Central memory CD4-positive, alpha-beta T cell (primary cell): ENCODE measurements around the gene FUNDC2.
A peak's percentile ranks its signal among the peaks of the same experiment; 100 is the strongest.
"Not testable (repeated sequence)": the region's sequence is repeated elsewhere in the genome, so short reads cannot be mapped to it uniquely, and the experiment has no call there.

Experiments
- DNase-seq: peaks from one replicate; pipeline ENCODE4 v3.0.0; 2022
- total RNA-seq, 3 experiments: gene quantifications; one replicate each; lab custom pipeline; 2026; lab: John Stamatoyannopoulos, UW

Gene FUNDC2, protein sequence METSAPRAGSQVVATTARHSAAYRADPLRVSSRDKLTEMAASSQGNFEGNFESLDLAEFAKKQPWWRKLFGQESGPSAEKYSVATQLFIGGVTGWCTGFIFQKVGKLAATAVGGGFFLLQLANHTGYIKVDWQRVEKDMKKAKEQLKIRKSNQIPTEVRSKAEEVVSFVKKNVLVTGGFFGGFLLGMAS
- 24.3 to 85.4 (median 48.4) reads per million in 3 experiments for total RNA-seq

DNA sequence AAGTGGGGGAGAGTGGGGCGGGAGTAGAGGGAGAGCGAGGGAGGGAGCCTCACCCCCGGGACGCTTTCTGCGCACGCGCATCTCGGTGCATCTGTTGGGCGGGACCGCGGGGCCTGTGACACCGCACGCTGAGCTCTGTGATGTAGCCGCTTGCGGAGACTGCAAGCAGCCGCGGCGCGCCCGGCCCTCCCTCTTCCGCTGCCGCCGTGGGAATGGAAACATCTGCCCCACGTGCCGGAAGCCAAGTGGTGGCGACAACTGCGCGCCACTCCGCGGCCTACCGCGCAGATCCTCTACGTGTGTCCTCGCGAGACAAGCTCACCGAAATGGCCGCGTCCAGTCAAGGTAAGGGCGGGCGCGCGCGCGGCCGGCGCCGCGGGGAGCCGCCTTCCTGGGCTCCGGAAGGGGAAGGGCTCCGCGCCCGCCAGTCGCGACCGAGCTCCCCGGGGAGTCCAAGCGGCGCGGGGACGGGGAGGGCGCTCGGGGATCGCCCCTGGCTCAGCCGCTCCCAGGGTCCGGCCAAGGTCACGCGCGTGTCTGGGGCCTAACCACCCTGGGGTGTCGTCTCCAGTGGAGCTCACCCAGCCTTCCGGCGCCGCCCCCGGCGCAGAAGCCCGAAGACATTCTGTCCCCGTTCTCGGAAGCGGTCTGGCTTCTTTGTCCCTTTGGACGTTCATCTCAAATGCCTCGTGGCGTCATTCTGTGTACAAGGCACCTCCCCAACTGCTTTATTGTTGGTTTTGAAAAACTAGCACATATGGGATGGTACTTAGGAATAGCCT is at the start of gene FUNDC2:
TSS of gene FUNDC2 (plus strand) at position 118 of the 782 bp plus-strand sequence. CDS start at position 213, 95 bp downstream.
- DNase-seq, result peak; percentile 95

DNA sequence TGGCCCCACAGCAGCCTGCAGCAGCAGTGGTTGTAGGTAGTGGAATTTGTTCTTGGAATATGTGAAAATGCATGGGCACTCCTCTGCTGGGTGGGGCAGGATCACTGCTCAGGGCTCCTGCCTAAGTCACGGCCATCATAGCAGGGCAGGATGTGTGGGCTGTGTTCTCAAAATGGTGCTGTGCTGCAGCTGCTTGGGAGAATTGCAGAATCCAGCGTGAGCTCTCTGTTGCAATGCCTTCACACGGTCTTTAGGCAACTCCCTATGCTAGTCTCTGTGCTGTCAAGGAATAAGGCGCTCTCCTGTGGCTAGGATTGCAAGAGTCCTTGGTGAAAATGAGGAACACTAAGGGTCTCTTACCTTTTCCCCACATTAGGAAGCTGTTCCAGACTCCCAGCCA is 47.0 kb upstream of the FUNDC2 start:
- no peak for DNase-seq

DNA sequence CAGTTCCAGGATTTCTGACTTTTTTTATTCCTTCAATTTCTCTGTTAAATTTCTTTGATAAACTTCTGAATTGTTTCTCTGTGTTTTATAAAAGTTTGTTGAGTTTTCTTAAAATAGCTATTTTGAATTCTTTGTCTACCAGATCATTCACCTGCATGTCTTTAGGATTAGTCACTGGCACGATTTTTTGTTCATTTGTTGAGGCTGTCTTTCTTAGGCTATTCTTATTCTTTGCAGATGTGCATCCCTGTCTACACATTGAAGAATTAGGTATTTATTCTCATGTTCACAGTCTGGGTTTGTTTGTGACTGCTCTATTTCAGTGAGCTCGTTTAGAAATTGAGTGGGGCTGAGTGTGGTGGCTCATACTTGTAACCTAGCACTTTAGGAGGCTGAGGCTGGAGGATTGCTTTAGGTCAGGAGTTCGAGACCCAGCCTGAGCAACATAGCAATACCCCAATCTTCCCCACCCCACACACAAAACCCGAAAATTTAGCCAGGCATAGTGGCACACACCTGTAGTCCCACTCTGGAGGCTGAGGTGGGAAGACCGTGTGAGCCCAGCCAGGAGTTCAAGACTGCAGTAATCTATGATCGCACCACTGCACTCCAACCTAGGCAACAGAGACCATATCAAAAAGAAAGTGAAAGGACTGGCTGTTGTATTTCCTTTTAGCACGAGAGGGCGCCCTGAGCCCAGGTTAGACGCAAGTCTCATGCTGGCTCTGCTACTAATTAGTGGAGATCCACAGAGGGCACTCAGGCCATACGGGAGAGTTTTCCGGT is 46.1 kb upstream of the FUNDC2 start:
- peak; percentile 68 for DNase-seq

DNA sequence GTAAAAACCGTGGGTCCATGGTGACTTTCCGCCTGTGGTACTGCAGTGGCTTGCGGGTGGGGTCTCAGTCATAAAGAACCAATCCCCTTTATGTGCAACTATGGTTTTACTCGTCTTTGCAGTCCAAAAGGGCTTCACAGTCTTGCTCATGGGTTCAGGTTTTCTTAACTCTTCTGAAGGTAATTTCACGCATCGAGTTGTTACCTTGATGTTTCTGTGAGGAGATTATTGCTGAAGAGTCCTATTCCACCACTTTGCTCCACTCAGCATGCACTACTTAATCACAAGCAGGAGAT is 45.6 kb upstream of the FUNDC2 start:
- DNase-seq, result no peak

DNA sequence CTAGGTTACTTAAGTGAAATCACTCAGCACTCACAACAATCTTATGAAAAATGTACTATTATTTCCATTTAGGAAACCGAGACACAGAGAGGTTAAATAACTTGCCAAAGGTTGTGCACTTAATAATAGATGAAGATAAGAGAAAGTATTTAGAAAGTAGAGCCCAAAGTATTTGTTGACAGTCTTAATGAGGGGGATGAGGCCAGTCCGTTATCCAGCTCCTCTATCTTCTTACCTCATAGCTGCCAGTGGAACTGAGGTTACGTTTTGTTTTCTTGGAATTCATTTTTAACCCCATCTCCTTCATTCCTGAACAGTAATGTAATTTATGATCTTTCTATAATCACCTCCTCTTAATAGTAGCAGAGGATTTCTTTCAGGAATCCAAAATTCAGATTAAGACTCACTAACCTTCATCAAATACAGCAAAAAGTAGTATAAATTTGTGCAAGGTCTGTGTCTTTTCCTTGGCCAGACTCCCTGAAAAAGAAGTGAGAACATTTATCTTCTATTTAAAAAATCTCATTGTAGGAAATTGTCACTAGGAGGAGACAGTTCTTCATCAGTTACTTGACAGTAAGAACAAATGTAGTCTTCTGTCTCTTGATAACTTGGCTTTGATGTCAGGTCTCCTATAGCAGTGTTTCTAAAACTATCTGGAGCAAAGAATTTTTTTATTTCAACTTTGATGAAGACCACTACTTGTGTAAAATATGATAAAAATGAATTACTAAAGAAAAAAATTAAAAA is 39.6 kb upstream of the FUNDC2 start:
- no peak for DNase-seq

DNA sequence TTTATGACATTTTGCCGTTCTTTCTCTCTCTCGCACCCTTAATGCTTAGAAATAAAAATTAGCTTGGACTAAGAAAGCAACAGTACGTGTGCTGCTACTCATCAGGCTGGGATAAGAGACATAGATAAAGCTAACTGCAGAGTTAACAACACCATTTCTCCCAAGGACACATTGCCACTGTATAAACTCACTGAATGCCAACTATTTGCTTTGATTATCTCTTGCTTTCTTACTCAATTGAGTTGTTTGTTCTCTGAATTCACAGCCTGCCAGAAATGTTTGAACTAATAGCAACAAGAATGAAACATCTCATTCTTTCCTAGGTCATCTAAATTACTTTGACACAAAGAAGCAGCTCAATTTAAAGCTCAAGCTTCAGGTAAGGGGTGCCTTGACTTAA is 38.7 kb upstream of the FUNDC2 start:
- DNase-seq, result no peak

DNA sequence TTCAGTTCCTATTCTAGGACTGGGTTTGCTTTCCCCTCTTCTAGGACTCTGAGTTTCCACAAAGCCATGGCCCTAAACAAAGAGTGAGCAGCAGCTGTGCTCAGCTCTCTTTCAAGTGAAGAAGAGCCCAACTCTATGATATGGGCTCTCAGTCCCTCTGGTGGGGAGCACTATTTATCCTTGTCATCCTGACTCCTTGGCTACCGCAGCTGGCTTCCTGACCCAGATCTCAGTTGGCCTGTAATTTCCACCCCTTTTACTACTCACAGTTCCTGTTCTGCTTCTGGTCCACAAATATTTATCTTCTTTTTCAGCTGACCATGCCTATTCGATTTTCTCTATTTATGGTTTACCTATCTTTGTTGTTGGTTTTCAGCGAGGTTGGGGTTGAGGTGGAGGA is 37.9 kb upstream of the FUNDC2 start:
- no peak for DNase-seq

DNA sequence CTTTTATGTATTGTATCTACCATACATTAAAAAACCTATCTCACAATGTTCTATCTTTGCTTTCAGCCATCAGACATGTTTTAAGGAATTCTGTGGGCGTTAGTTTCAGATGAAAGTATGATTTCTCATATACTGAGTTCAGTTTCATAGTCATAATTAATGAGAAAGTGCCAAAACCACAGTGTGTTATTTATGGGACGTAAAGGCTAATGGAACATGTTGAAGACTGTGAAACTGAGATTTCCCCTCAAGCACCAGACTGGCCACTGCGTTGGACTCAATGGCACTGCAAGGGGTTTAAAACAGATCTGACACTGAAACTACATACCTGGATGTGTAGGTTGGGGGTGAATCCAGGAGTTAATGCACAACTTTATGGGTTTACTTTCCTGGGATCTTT is 36.1 kb upstream of the FUNDC2 start:
- DNase-seq, result no peak

DNA sequence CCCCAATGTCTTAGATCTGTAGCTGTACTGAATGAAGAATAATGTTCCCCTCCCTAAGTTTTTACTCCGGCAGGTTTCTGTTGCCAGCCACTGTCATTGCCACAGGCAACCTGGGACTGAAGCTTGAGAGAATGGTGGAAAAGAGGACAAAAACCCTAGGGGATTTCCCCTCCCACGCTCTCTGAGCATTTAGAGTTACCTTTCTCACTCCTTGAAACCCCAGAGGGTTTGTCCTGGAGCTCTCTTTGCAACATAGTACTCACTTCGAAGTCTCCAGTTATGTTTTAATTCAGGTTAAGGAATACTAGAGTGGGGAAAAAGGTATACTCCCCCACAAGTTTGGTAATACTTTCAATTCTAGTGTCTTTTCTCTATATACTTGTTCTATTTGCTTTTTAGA is 35.6 kb upstream of the FUNDC2 start:
- DNase-seq, result no peak

DNA sequence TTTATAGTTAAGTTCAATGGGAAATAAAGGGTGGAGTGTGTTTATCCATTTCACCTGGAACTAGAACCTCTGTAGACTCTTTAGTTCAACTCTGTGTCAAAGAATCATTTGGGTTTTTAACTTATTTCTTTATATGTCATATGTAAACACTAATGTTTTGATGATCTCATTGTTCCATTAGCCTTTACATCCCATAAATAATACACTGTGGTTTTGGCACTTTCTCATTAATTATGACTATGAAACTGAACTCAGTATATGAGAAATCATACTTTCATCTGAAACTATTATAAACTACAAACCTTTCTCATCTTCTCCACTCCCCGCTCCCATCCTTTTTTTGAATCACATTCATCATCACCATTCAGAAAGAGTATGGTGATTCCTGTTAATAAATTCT is 35.2 kb upstream of the FUNDC2 start:
- DNase-seq, result no peak

DNA sequence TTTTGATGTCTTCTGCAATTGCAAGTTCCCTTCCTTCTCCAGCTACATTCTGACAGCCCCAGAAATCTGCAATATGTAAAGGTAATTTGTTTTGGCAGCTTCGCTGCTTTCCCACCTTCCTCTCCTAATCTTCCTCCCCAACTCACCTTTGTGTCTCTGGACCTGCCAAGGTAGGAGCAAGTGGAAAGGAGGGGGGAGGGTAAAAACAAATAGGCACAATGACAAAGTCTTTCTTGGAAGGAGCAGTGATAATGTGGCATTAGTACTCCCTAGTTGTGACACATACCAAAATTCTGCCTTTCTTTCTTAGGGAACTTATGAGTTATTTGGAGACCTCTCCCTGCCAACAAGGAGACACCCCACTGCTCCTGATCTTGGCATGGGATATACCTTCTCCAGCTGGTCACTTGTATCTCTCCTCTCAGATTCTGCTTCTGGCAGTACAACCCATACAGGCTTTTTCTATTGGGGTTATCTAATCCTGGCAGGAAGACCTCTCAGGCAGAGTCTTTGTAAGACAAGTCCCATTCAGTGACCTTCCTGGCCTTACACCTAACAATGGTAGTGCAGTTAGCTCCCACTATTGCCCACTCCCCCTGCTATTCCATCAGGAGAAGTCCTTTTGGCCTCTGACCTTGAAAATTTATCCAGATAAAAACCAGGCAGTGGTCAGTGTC is 28.3 kb upstream of the FUNDC2 start:
- no peak for DNase-seq

DNA sequence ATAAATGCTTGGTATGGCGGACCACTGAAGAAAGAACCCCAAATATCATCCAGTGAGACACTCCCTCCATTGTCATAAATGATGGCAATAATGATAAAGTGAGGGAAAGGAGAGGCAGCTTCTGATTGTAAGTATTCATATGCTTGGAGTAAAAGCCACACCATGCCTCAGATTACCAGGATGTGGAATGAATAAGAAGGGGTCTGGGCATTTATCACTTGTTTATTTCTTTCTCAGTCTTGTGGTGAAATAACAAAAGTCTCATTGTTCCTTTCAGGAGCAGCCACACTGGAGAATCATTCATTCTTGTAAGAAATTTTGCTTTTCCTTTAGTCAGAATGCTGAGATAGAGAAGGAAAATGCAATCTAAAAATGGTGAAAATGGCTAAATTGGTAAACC is 25.8 kb upstream of the FUNDC2 start:
- DNase-seq, result no peak

DNA sequence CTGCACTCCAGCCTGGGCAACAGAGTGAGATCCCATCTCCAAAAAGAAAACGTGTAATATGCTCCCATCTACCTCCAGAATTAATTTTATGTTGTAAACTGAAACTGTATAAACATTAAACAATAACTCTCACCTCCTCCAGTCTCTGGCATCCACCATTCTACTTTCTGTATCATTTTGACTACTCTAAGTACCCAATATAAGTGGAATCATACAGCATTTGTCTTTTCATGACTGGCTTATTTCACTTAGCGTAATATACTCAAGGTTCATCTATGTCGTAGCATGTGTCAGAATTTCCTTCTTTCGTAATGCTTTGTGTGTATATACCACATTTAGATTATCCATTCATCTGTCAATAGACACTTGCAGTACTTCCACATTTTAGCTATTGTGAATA is 24.8 kb upstream of the FUNDC2 start:
- DNase-seq, result no peak

DNA sequence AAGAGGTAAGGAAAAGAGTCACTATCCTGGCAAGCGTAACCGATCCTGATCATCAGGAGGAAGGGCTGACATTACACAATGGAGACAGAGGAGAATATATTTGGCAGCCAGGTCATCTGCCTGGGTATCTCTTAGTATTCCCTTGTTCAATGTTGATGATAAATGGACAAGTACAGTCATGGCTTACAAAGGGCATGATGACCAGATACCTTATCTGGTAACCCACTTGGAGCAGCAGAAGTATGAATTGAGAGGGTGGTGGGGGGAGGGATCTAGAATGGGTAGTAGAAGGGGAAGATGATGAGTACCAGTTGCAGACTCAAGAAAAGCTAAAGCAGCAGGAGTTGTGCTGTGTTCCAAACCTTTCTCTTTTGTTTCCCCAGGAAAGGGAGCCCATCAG is 21.5 kb upstream of the FUNDC2 start:
- no peak for DNase-seq

DNA sequence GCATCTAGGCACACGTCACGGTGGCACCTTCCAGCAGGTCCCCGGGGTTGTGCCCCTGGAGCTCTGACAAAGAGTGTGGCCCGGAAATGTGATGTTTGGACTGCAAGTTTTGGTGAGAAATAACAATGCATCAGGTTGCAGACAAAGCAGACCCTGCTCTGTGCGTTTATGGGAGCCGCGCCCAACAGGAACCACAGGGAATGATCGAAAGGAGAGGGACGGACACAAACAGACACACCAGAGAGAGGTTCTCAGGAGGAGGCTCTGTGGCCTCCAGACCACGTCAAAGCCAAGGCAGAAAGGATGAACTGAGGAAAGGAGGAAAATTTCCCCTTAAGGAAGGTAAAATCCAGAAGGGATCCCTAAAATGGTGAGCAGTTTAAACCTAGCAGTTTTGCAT is 20.3 kb upstream of the FUNDC2 start:
- not testable (repeated sequence) for DNase-seq

DNA sequence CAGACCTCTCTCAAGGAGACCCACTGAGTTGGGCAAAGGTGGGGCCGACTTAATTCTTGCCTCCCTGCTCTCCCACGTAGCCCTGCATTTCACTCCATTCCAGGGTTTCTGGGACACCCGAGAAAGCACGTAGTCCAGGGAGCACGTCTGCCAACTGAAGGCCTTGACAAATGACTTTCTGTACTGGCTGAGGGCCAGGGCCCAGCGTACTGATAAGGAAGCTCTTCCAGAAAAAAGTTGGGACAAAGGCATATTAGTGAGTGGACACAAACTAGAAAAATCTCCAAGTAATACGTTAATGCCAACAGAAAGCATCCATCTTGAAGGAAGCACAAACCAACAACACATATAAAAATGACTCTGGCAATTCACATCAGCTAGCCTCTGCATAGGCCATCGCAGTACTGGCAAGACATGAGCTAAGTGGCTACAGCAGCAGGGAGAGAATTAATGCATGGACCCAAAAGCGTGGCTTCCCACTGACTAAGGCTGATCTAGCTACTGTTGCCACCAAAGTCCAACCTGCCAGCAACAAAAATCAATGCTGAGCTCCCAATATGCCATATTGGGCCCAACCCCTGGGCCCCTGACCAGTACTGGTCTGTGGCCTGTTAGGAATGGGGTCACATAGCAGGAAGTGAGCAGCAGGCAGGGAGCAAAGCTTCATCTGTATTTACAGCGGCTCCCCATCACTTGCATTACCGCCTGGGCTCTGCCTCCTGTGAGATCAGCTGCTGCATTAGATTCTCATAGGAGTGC is 19.6 kb upstream of the FUNDC2 start:
- DNase-seq, result not testable (repeated sequence)

DNA sequence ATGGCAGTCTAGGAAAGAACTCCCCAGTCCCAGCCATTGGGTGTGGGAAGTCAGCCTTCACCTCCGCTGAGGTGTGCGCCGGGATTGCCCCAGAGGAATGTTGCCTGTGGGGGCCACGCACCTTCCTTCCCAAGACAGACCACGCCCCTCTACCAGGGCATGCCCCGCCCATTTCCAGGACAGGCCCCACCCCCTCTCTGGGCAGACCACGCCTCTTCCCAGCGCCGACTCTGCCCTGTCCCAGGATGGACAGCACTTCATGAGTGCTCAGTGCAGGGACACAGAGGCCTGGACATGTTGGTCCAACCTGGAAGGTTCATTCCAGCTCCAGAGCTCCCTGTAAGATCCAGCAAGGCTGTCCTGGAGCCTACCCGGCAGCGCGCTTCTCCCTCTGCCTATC is 18.1 kb upstream of the FUNDC2 start:
- not testable (repeated sequence) for DNase-seq

DNA sequence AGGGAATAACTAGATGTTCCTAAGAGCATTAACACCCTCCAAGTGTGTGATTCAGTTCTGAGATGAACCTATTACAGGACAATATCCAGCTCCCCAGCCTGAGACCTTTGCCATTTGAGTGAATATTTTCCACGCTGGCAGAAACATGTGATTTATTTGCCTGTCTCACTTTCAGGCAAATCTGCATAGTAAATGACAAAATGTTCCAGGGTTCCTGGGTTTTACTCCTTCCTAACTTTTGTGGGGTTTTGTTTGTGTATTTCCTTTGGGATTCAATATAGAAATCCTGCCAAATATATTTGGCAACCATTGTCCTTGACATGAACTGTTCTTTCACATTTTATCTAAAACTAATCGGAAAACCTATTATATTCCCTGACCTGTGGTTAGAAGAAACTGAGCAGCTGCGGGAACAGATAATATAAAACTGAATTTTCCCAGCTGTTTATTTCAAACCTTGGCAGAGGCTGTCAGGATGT is 16.6 kb upstream of the FUNDC2 start:
- DNase-seq, result no peak

DNA sequence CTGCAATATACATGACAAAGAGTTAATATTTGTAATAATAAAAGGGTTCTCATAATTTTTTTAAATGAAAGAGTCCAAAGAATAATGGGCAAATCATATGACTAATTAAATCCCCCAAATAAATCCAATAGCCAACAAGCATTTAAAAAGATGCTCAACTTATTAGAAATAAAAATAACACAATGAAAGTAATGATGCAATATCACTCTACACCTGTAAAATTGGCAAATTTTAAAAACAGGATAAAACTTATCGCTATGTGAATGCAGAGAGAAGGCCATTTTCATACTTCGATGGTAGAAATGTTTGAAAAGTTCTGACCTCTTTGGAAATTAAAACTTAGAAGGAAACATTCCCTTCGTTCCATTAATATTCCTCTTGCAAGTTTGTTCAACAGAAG is 6.1 kb upstream of the FUNDC2 start:
- DNase-seq, result no peak

DNA sequence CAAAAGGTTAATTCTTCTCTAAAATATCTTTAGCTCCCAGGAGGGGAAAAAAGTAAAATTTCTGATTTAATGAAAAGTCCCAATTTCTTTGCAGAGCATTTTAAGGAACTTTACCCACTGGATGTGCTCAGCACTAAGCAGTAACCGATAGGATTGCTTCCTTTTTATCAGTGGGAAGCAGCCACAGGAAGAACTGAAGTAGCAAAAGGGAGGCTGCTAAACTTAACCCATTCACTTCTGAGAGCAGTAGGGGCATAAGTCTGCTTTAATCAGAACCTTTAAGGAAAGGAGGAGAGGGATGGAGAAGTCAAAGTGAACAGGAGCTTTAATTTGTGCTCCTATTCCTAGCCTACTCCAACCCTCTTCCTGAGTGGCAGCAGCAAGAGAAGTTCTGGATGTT is 4.1 kb upstream of the FUNDC2 start, which contains the start of gene F8:
TSS of gene F8 (minus strand) at position 139 of the 400 bp plus-strand sequence. CDS start 171 bp downstream, outside the sequence.
- no peak for DNase-seq
